B cell (primary cell): Measurements from ENCODE around the gene GAK. TPM values are rescaled to one million over a fixed set of nuclear protein-coding genes. Genes with fewer than 3 reads are reported as not detected.

ENCODE experiments used
- ATAC-seq: fragments of 200-7000 bp; cut with Tn5 transposase; one replicate; pipeline ENCODE4 v1.10.0; 2021; ENCODE audit warnings: low read depth, mild to moderate bottlenecking, moderate number of reproducible peaks, moderate library complexity
- CTCF ChIA-PET: fragments of 350-600 bp; sonication (Branson Sonifier 250); formaldehyde crosslinking; loops from one replicate; lab custom pipeline; 2021; ENCODE audit warnings: antibody characterized with exemption, inconsistent platforms; lab: Charles Lee
- POLR2A ChIA-PET: fragments of 350-600 bp; sonication (Branson Sonifier 250); formaldehyde crosslinking; loops from one replicate; lab custom pipeline; 2021; ENCODE audit warnings: antibody characterized with exemption; lab: Charles Lee
- DNase-seq: peaks from one replicate; pipeline ENCODE4 v3.0.0; 2013
- H2AFZ ChIP-seq: 2 replicates; pipeline ENCODE4 v1.6.1; 2012; ENCODE audit warnings: mild to moderate bottlenecking, low read depth, low read length; ENCODE audit not compliant: insufficient read depth, poor library complexity, severe bottlenecking
- H3K27ac ChIP-seq, 2 donors: 1 replicate in 1 of 2; 2 replicates in 1 of 2; pipeline ENCODE4 v1.5.1; 2012 to 2013; ENCODE audit warnings: low read length in 2 of 2, mild to moderate bottlenecking in 2 of 2, moderate library complexity in 1 of 2
- H3K27me3 ChIP-seq, 4 experiments: fragments of 200-600 bp in 1 of 4; sonication (generic) in 1 of 4; replicated peaks in 1 of 4; 1 replicate in 2 of 4; 2 replicates in 2 of 4; pipeline versions ENCODE4 v1.6.1 to v1.7.0; 2013 to 2016; ENCODE audit warnings: low read length in 3 of 4, mild to moderate bottlenecking in 2 of 4, mixed read lengths in 1 of 4, moderate library complexity in 1 of 4; ENCODE audit not compliant: insufficient read depth in 4 of 4, control insufficient read depth in 3 of 4; ENCODE audit errors: control extremely low read depth in 1 of 4
- H3K36me3 ChIP-seq, 2 experiments: replicated peaks in 1 of 2; 1 replicate in 1 of 2; 2 replicates in 1 of 2; pipeline versions ENCODE4 v1.6.1 to v1.7.1; 2013; ENCODE audit warnings: low read length in 1 of 2; ENCODE audit not compliant: insufficient read depth in 2 of 2, control insufficient read depth in 1 of 2; ENCODE audit errors: control extremely low read depth in 1 of 2, extremely low read depth in 1 of 2
- H3K4me1 ChIP-seq, 2 donors: fragments of 200-600 bp in 1 of 2; sonication (generic) in 1 of 2; 1 replicate in 1 of 2; 2 replicates in 1 of 2; pipeline versions ENCODE4 v1.5.1 to v1.6.1; 2013 to 2017; ENCODE audit warnings: low read length in 2 of 2; ENCODE audit not compliant: control insufficient read depth in 2 of 2, insufficient read depth in 2 of 2
- H3K4me2 ChIP-seq: replicated peaks from 2 replicates; pipeline ENCODE3; 2012; ENCODE audit warnings: mild to moderate bottlenecking, low read depth, low read length; ENCODE audit not compliant: poor library complexity, severe bottlenecking
- H3K4me3 ChIP-seq, 5 experiments: fragments of 200-600 bp in 1 of 5; sonication (generic) in 1 of 5; 1 replicate in 3 of 5; 2 replicates in 2 of 5; pipeline versions ENCODE4 v1.5.1 to v1.7.0; 2011 to 2016; ENCODE audit warnings: low read length in 4 of 5, mild to moderate bottlenecking in 4 of 5, low read depth in 2 of 5, control low read depth in 1 of 5, moderate library complexity in 1 of 5; ENCODE audit not compliant: insufficient read depth in 1 of 5; ENCODE audit errors: control extremely low read depth in 1 of 5, extremely low read depth in 1 of 5
- H3K79me2 ChIP-seq: fragments of 200-600 bp; sonication (generic); one replicate; pipeline ENCODE4 v1.6.0; 2016; ENCODE audit warnings: low read length; ENCODE audit not compliant: control insufficient read depth, insufficient read depth
- H3K9ac ChIP-seq: fragments of 200-600 bp; sonication (generic); 2 replicates; pipeline ENCODE4 v1.6.1; 2017; ENCODE audit warnings: mild to moderate bottlenecking, low read length, moderate library complexity
- H3K9me3 ChIP-seq, 3 donors: one replicate each; pipeline versions ENCODE4 v1.6.1 to v1.7.1; 2013; ENCODE audit warnings: low read length in 2 of 3; ENCODE audit not compliant: control insufficient read depth in 2 of 3, insufficient read depth in 1 of 3; ENCODE audit errors: control extremely low read depth in 1 of 3
- H4K20me1 ChIP-seq: 2 replicates; pipeline ENCODE4 v1.6.0; 2012; ENCODE audit warnings: mild to moderate bottlenecking, low read length; ENCODE audit not compliant: insufficient read depth, control insufficient read depth, poor library complexity, severe bottlenecking
- H3K27ac Mint-ChIP-seq: one replicate; pipeline ENCODE4 v1.8.0; 2021; ENCODE audit warnings: mixed read lengths
- H3K27me3 Mint-ChIP-seq: one replicate; pipeline ENCODE4 v1.8.0; 2021; ENCODE audit warnings: mixed read lengths
- H3K4me1 Mint-ChIP-seq: one replicate; pipeline ENCODE4 v1.8.0; 2021; ENCODE audit warnings: mixed read lengths
- H3K4me3 Mint-ChIP-seq: one replicate; pipeline ENCODE4 v1.8.0; 2021; ENCODE audit warnings: mixed read lengths
- H3K9me3 Mint-ChIP-seq: one replicate; pipeline ENCODE4 v1.8.0; 2022; ENCODE audit warnings: mixed read lengths; ENCODE audit not compliant: insufficient read depth
- CTCF ChIP-seq: fragments of 200-600 bp; IDR thresholded peaks from one replicate; pipeline ENCODE4 v1.8.0; 2022; ENCODE audit warnings: antibody characterized with exemption, mild to moderate bottlenecking
- EZH2 ChIP-seq: IDR thresholded peaks from 2 replicates; pipeline ENCODE4 v1.6.1; 2012; ENCODE audit warnings: borderline replicate concordance, low read depth, mild to moderate bottlenecking, moderate library complexity, low read length; ENCODE audit not compliant: insufficient read depth, poor library complexity, severe bottlenecking
- WGBS: methylation state at CpG from one replicate; pipeline ENCODE4 v1.1.5; 2013; ENCODE audit warnings: missing lambda C conversion rate; ENCODE audit not compliant: insufficient coverage; 5-methylcytosine and 5-hydroxymethylcytosine counted together
- intact Hi-C: fragments of 100-400 bp; cut with micrococcal nuclease; formaldehyde crosslinking; loops from one replicate; pipeline ENCODE4 v1.10.0; 2022
- polyA plus RNA-seq: library from polyadenylated mRNA; depleted of rRNA; stranded (reverse); fragments of >200 nt; gene quantifications from 2 replicates; pipeline ENCODE4 v1.2.3, GENCODE V29; 2012
- total RNA-seq, 2 donors: library from RNA; stranded (reverse); fragments of 120-200 nt in 1 of 2; gene quantifications; 1 replicate in 1 of 2; 2 replicates in 1 of 2; pipeline versions ENCODE4 v1.2.3 to v1.2.4, GENCODE V29; 2013 to 2022

GAK gene
- total and polyA plus RNA-seq, 2 donors (not counting 1 experiment from before 2014, with no cell fraction given): 113 to 283 TPM

DNA sequence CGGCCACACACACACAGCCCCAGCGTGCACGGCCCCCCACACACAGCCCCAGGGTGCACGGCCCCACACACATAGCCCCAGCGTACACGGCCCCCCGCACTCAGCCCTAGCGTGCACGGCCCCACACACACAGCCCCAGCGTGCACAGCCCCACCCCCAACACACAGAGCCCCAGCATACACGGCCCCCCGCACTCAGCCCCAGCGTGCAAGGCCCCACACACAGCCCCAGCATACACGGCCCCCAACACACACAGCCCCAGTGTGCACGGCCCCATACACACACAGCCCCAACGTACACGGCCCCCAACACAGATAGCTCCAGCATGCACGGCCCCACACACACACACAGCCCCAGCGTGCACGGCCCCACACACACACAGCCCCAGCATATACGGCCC is 17.6 kb downstream of the GAK start:
- Histone ChIP-seq H3K9me3 (peaks cover 0 to 3% (median 0%) of the 10 kb centered on the region in 3 donors), H4K20me1 (peaks cover 99% of the 10 kb centered on the region), H3K79me2 (peaks cover 100% of the 10 kb centered on the region), H3K9ac (peak overlapping the region; percentile 51), H3K27ac (no peak overlapping the region), H3K4me1 (peaks cover 27 to 36% of the 10 kb centered on the region in 2 donors), H3K4me2 (peak overlapping the region; percentile 74), H3K4me3 (peak overlapping the region in 1 of 5 experiments; percentile 23), H3K27me3 (no peaks in the 10 kb centered on the region), H3K36me3 (peaks cover 2 to 37% of the 10 kb centered on the region in 2 experiments), H2AFZ (no peak overlapping the region)
- no peak overlapping the region for H3K4me3 Mint-ChIP-seq
- no peak for ATAC-seq
- WGBS: 90% methylated on average over 8 of the region's 21 CpGs
- CTCF ChIA-PET: no interaction called here
- peaks cover 2% of the 10 kb centered on the region for H3K9me3 Mint-ChIP-seq
- POLR2A ChIA-PET: no interaction called here
- H3K27me3 Mint-ChIP-seq: no peaks in the 10 kb centered on the region
- DNase-seq: no peak
- no peak overlapping the region for H3K27ac Mint-ChIP-seq
- TF ChIP-seq EZH2 (no peak), CTCF (no peak)
- peaks cover 45% of the 10 kb centered on the region for H3K4me1 Mint-ChIP-seq
- intact Hi-C loops: no loop called here

- H3K27ac ChIP-seq: no peak overlapping the region
- Mint-ChIP-seq H3K9me3 (peaks cover 2% of the 10 kb centered on the region), H3K4me3 (no peak overlapping the region), H3K27me3 (no peaks in the 10 kb centered on the region), H3K4me1 (peaks cover 35% of the 10 kb centered on the region), H3K27ac (no peak overlapping the region)
- DNase-seq (no peak), ATAC-seq (no peak)
- no peak overlapping the region for H2AFZ ChIP-seq
- H3K4me3 ChIP-seq: no peak overlapping the region
- peaks cover 2 to 39% of the 10 kb centered on the region in 2 experiments for H3K36me3 ChIP-seq
- 98% methylated on average over 4 of the region's 4 CpGs for WGBS
- intact Hi-C loops: no loop called here
- no peaks in the 10 kb centered on the region for H3K27me3 ChIP-seq
- H4K20me1 ChIP-seq: peaks cover 98% of the 10 kb centered on the region
- CTCF ChIA-PET: no interaction called here
- no peak overlapping the region for H3K4me2 ChIP-seq
- POLR2A ChIA-PET: no interaction called here
- TF ChIP-seq CTCF: no peak
- TF ChIP-seq EZH2: no peak
- no peak overlapping the region for H3K9ac ChIP-seq
- peaks cover 100% of the 10 kb centered on the region for H3K79me2 ChIP-seq
- H3K9me3 ChIP-seq: no peaks in the 10 kb centered on the region
- H3K4me1 ChIP-seq: peaks cover 20 to 29% of the 10 kb centered on the region in 2 donors
These were observed 18.9 kb downstream of the GAK start for GRCh38 chr4:913280-913618.
